NOMO-1 (cell line): Measurements from ENCODE around the gene PLGRKT.
"Not testable (repeated sequence)": the region's sequence is repeated elsewhere in the genome, so short reads cannot be mapped to it uniquely, and the experiment has no call there.

ENCODE experiments used
- DNase-seq, 2 experiments: peaks; one replicate each; lab custom pipeline; 2025; ENCODE audit not compliant: unreplicated experiment in 2 of 2; lab: John Stamatoyannopoulos, UW

Gene PLGRKT

GRCh38 chr9:5437254-5438216 is at the start of gene PLGRKT:
PLGRKT (minus strand) TSS chr9:5437925; CDS start chr9:5431977, 5,948 bp downstream.
- peak; percentile 74 to 83 for DNase-seq

DNA sequence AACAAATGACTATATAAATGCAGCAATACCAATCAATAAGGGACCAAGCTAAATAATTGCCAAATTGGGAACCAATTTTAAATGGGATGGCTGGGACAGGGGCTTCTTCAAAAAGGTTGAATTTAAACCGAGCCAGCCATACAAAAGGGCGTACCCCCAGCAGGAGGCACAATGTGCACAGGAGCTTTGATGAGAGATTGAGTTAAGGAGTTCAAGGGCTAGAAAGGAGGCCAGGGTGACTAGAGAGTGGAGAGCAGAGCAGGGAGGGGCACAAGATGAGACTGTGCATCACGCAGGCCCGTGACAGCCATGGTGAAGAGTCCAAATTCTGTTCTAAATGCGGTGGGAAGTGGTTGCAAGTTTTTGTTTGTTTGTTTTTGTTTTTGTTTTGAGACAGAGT is 49.3 kb upstream of the PLGRKT start:
- DNase-seq = no peak

- DNase-seq = no peak
These were observed 47.8 kb upstream of the PLGRKT start for GRCh38 chr9:5485378-5486085.

DNA sequence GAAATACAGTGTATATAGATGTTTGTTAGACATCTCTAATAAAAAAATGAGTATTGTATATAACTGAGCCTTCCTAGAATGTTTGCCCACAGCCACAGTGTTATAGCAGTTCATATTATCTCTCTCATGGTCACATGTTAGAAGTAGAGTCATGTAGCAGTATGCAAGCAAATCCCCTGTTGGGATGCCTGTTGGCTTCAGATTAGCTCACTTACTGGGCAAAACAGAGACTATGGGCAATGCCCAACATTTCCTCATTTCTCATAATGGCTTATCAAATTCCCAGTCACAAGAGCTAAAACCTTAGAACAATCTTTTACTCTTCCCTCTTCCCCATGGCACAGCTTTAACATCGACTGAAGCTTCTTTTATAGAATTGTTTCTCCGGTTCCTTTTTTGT is 45.6 kb upstream of the PLGRKT start:
- no peak for DNase-seq

- DNase-seq = no peak
These were observed 44.5 kb upstream of the PLGRKT start for GRCh38 chr9:5482194-5482593.

GRCh38 chr9:5481322-5482040 is 43.8 kb upstream of the PLGRKT start:
- no peak for DNase-seq

DNA sequence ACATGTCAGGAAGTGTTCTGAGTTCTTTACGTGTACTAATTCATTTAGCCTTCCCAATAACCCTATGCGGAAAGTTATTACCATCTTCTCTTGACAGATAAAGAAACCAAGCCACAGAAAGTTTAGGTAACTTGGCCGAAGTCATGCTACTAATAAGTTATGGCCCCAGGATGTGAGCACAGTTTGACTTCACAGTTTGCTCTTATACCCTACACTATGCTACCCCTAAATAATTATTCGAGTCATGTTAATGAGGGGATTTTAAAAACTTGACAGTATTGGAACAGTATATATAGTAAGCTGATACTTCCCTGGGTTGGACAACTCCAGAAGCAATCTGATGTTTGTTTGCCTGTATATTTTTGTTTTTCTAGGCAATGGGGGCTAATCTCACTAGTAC is 43.2 kb upstream of the PLGRKT start:
- DNase-seq = no peak

DNA sequence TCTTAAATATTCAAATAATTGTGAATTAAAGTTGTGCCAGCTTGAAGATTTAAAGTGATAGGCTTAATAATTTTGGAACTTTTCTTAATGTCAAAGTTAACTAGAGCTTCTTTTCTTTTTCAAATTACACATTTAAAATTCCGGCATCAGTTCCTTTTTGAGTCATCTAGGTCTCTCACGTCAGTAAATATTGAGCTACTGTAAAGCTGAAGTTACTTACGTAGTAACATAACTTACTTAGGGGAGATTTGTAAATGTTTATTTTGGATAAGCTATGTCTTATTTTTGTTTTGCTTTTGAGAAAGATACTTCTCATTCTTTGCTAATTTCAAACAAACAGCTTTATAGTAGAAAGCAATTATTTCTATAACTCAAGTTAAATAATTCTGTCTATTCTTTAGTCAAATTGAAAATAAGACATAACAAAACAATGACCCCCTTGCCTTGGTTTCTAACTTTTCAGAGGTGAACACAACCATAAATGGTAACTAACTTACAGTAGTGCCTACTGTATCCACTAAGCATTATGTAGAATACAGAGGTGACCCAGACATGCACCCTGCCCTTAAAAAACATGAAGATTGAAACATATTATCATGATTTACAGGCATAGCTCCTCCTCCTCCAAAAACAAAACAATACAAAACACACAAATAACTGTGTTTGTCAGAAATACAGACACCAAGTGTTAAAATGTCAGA is 42.4 kb upstream of the PLGRKT start:
- DNase-seq = no peak

DNA sequence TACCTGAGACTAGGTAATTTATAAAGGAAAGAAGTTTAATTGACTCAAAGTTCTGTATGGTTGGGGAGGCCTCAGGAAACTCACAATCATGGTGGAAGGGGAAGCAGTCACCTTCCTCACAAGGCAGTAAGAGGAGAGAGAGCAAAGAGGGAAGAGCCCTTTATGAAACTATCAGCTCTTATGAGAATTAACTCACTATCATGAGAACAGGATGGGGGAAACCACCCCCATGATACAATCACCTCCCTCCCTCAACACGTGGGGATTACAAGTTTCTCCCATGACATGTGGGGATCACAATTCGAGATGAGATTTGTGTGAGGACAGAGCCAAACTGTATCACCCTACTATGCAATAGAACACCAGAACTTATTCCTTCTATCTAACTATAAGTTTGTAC is 40.5 kb upstream of the PLGRKT start:
- no peak for DNase-seq

DNA sequence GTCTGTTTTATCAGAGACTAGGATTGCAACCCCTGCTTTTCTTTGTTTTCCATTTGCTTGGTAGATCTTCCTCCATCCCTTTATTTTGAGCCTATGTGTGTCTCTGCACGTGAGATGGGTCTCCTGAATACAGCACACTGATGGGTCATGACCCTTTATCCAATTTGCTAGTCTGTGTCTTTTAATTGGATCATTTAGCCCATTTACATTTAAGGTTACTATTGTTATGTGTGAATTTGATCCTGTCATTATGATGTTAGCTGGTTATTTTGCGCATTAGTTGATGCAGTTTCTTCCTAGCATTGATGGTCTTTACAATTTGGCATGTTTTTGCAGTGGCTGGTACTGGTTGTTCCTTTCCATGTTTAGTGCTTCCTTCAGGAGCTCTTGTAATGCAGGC is 37.9 kb upstream of the PLGRKT start:
- DNase-seq = not testable (repeated sequence)

- no peak for DNase-seq
These were observed 33.1 kb upstream of the PLGRKT start for GRCh38 chr9:5470816-5471215.

DNA sequence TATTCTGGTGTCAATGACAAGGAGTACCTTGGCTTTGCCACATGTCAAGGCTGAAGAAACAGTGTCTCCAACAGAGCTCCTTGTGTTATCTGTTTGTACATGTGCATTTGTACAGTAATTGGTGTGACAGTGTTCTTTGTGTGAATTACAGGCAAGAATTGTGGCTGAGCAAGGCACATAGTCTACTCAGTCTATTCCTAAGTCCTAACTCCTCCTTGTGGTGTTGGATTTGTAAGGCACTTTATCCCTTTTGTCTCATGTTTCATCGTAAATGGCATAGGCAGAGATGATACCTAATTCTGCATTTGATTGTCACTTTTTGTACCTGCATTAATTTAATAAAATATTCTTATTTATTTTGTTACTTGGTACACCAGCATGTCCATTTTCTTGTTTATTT is 32.4 kb upstream of the PLGRKT start:
- DNase-seq = no peak

GRCh38 chr9:5468850-5469249 is 31.1 kb upstream of the PLGRKT start:
- DNase-seq = no peak

GRCh38 chr9:5466766-5467165 is 29.0 kb upstream of the PLGRKT start:
- no peak for DNase-seq

- DNase-seq = no peak
These were observed 28.3 kb upstream of the PLGRKT start for GRCh38 chr9:5466005-5466404.

GRCh38 chr9:5464831-5465330 is 27.2 kb upstream of the PLGRKT start:
- not testable (repeated sequence) for DNase-seq

DNA sequence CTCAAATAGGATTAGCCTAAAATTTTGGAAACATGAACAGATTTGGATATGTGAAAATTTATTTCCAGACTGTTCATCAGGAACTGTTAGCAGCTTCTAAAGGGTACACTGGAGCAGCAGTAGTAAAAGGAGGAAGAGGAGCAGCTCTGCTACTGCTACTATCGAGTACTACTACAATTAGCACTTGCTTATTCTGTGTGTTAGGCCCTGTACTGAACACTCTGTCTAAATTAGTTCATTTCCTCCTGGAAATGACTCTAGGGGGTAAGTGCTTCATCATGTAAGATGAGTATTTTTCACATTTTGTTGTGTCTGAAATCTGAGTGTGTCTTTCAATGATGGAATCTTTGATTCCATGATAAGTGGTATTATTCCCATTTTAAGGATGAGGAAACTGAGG is 22.4 kb upstream of the PLGRKT start:
- no peak for DNase-seq

DNA sequence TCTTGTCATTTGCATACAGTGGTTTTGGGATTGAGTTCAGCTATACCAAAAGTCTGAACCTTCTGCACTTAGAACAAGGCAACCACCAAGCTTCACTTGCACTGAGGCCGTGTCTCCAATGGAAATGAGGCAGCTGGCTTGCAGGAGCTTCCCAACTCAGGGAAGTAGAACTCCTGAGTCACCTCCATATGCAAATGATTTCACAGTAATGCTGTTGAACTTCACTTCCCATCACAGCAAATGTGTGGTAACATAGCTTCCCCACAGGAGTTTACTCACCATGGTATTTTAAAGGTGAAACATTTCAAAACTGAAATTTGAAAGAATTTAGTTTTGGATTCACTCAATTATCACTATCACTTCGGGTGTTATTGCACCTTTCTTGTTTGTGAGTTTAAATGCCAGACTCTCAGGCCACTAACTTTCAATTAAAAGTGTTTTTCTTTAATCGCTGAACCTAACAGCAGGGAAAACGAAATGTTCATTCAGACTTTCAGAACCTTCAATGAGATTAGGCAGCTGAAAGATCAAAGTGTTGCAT is 21.6 kb upstream of the PLGRKT start:
- DNase-seq = peak in 1 of 2 experiments; percentile 11

- DNase-seq = peak in 1 of 2 experiments; percentile 17
These were observed 17.5 kb upstream of the PLGRKT start for GRCh38 chr9:5455181-5455580.

DNA sequence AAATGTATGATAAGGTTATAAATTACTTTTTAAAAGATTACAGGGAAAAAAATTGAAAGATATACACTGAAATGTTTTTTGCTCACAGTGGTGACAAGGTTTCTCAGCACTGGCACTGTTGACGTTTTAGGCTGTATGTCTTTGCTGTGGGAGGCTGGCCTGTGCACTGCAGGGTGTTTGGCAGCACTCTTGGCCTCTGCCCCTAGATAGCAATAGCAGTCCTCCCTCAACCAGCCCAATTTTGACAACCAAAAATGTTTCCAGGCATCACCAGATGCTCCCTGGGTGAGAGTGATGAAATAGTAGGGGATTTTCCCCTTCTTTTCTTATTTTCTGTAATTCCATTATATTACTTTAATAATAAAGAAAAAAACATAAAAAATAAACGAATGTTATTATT is 15.9 kb upstream of the PLGRKT start:
- DNase-seq = no peak
